Activated B cell treated with CpG ODN at 0.5 μM for 24 hours (primary cell): ENCODE measurements around the gene MKI67. TPM values are rescaled to one million over a fixed set of nuclear protein-coding genes. Genes with fewer than 3 reads are reported as not detected.

Experiments
- ATAC-seq: fragments of 200-7000 bp; cut with Tn5 transposase; one replicate; pipeline ENCODE4 v1.10.0; 2021; ENCODE audit warnings: low read depth, mild to moderate bottlenecking, moderate library complexity
- CTCF ChIA-PET: fragments of 350-600 bp; sonication (Branson Sonifier 250); formaldehyde crosslinking; loops from one replicate; lab custom pipeline; 2021; ENCODE audit warnings: antibody characterized with exemption; lab: Charles Lee
- POLR2A ChIA-PET: fragments of 350-600 bp; sonication (Branson Sonifier 250); formaldehyde crosslinking; loops from one replicate; lab custom pipeline; 2021; ENCODE audit warnings: antibody characterized with exemption; lab: Charles Lee
- DNase-seq: peaks from one replicate; pipeline ENCODE4 v3.0.0; 2022
- H3K27ac Mint-ChIP-seq: one replicate; pipeline ENCODE4 v1.8.0; 2020; ENCODE audit warnings: mixed read lengths
- H3K27me3 Mint-ChIP-seq: one replicate; pipeline ENCODE4 v1.8.0; 2021; ENCODE audit warnings: mixed read lengths
- H3K36me3 Mint-ChIP-seq: one replicate; pipeline ENCODE4 v1.8.0; 2021; ENCODE audit warnings: low read depth, mixed read lengths
- H3K4me1 Mint-ChIP-seq: one replicate; pipeline ENCODE4 v1.8.0; 2021; ENCODE audit warnings: mixed read lengths
- H3K4me3 Mint-ChIP-seq: one replicate; pipeline ENCODE4 v1.8.0; 2020; ENCODE audit warnings: mild to moderate bottlenecking, mixed read lengths
- H3K9me3 Mint-ChIP-seq: one replicate; pipeline ENCODE4 v1.8.0; 2020; ENCODE audit warnings: mixed read lengths
- intact Hi-C: fragments of 100-400 bp; cut with micrococcal nuclease; formaldehyde crosslinking; loops from one replicate; pipeline ENCODE4 v1.15.1; 2024
- total RNA-seq: library from RNA; stranded (reverse); gene quantifications from 2 replicates; pipeline ENCODE4 v1.2.3, GENCODE V29; 2022
- TF ChIP-seq, protein P1 (sequence below): fragments of 200-600 bp; IDR thresholded peaks from one replicate; pipeline ENCODE4 v1.8.0; 2022; ENCODE audit warnings: antibody characterized with exemption, mild to moderate bottlenecking

Gene MKI67
- total RNA-seq, 1 donor from 2014 or later: 2.2 TPM

DNA sequence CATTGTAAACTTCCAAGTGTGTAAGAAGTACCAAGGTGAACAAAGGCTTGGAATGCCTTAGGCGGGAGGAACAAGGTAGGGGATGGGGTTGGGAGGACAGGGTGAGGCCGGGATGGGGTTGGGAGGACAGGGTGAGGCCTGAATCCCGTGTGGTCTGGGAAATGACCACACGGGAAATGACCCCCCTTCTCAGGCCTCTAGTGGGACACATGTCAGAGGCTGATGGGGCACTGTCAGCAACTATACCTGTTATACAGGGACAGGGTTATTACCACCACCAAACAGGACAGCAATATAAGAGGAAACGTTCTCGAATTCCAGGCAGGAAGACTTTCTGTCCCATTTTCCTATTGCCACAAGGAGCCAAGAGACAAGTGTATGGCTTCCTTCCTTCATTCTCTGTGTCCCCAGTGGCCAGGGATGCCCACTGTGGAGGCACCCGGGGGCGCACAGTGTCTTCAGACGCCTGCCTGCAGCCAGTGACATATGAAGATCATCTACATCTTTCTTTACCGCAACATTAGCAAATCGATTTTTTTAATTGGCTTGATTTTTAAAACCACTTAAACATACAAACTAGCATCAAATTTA lies 1.3 kb downstream of the MKI67 start:
- Mint-ChIP-seq H3K36me3 (no peaks in the 10 kb centered on the region), H3K27ac (no peak overlapping the region), H3K4me3 (peak overlapping the region; percentile 86), H3K9me3 (no peaks in the 10 kb centered on the region), H3K27me3 (peaks cover 22% of the 10 kb centered on the region), H3K4me1 (peaks cover 18% of the 10 kb centered on the region)
- POLR2A ChIA-PET: interaction anchor here (3.4 kb wide), 1 partner anchor 22 kb away, joined by 10 read pairs; no protein-coding TSS in a partner anchor
- intact Hi-C loops: loop anchor here (5.0 kb wide), 2 partner anchors 273 to 1342 kb away; partner anchors contain the start of gene MGMT
- DNase-seq (no peak), ATAC-seq (no peak)
- CTCF ChIA-PET: interaction anchor here (0.6 to 1.3 kb wide), 2 partner anchors 56 to 120 kb away, joined by 3 to 5 read pairs; no protein-coding TSS in a partner anchor
- TF ChIP-seq, protein P1, sequence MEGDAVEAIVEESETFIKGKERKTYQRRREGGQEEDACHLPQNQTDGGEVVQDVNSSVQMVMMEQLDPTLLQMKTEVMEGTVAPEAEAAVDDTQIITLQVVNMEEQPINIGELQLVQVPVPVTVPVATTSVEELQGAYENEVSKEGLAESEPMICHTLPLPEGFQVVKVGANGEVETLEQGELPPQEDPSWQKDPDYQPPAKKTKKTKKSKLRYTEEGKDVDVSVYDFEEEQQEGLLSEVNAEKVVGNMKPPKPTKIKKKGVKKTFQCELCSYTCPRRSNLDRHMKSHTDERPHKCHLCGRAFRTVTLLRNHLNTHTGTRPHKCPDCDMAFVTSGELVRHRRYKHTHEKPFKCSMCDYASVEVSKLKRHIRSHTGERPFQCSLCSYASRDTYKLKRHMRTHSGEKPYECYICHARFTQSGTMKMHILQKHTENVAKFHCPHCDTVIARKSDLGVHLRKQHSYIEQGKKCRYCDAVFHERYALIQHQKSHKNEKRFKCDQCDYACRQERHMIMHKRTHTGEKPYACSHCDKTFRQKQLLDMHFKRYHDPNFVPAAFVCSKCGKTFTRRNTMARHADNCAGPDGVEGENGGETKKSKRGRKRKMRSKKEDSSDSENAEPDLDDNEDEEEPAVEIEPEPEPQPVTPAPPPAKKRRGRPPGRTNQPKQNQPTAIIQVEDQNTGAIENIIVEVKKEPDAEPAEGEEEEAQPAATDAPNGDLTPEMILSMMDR: no peak

DNA sequence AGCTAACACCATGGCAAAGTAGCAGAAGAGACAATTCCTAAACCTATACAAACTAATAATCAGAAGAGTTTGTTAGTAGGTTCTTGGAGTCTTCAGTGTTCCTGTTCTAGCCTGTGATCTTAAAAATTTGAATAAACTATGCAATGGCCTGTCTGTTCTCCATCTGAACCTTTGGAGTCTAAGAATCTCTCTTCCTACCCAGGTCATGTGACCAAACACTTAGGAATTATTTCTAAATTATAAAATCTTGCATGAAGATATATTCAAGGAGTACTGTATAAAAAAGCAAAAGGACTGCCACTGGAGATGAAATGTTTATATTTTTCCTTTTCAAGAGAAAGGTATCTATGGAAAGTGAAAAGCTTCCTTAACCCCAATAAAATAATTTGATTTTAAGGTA lies 2.4 kb downstream of the MKI67 start:
- Mint-ChIP-seq H3K36me3 (no peaks in the 10 kb centered on the region), H3K27me3 (peaks cover 22% of the 10 kb centered on the region), H3K4me1 (peaks cover 18% of the 10 kb centered on the region), H3K9me3 (no peaks in the 10 kb centered on the region), H3K4me3 (no peak overlapping the region), H3K27ac (no peak overlapping the region)
- CTCF ChIA-PET: no interaction called here
- ATAC-seq (no peak), DNase-seq (no peak)
- POLR2A ChIA-PET: no interaction called here
- TF ChIP-seq, protein P1: no peak
- intact Hi-C loops: no loop called here

DNA sequence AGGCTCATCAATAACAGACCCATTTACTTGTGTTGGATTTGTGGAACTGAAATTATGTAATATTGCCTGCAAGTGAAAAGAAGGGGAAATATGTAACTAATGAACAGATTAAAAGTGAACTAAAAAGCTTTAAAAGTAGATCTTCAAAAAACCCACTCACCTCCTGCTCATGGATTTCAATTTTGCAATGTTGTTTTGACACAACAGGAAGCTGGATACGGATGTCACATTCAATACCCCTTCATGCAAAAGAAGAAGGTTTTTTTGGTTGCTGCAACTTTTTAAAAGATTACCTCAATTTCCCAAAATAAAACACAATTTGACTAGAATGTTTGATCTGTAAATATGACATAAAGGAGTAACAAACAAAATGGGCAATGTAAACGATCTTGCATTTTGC lies 3.3 kb downstream of the MKI67 start:
- no peak overlapping the region for H3K4me3 Mint-ChIP-seq
- intact Hi-C loops: no loop called here
- H3K9me3 Mint-ChIP-seq: no peaks in the 10 kb centered on the region
- no peak overlapping the region for H3K27ac Mint-ChIP-seq
- H3K27me3 Mint-ChIP-seq: peaks cover 22% of the 10 kb centered on the region
- peaks cover 18% of the 10 kb centered on the region for H3K4me1 Mint-ChIP-seq
- TF ChIP-seq, protein P1: no peak
- DNase-seq (no peak), ATAC-seq (no peak)
- ChIA-PET CTCF (interaction anchor here (1.6 kb wide), 1 partner anchor 88 kb away, joined by 4 read pairs; no protein-coding TSS in a partner anchor), POLR2A (no interaction called here)
- H3K36me3 Mint-ChIP-seq: no peaks in the 10 kb centered on the region

DNA sequence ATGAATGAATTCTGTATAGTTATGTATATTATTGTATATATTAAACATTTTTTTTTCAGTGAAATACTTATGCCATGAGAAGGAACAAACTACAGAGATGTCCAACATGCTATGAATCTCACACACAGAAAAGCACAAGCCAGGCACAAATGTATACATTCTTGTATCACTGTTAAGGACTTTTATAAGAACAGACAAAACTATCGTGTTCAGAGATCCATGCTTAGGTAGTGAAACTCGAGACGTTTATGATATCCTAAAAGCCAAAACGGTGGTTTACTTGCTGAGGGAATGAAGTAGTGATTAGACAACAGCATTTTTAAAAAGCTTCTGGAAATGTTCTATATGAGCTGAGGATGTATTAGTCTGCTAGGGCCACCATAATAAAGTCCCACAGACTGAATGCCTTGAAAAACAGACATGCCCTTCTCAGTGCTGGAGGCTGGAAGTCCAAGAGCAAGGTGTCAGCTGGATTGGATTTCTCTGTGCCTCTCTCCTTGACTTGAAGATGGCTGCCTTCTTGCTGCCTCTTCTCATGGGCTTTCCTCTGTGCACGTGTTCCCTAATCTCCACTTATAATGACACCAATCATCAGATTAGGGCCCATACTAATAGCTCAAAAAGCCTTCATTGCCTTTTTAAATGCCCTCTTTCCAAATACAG lies 4.3 kb downstream of the MKI67 start:
- DNase-seq: no peak
- CTCF ChIA-PET: interaction anchor here (1.6 kb wide), 1 partner anchor 87 kb away, joined by 4 read pairs; no protein-coding TSS in a partner anchor
- no peak for ATAC-seq
- TF ChIP-seq, protein P1: no peak
- no peak overlapping the region for H3K4me3 Mint-ChIP-seq
- H3K36me3 Mint-ChIP-seq: no peaks in the 10 kb centered on the region
- intact Hi-C loops: no loop called here
- POLR2A ChIA-PET: no interaction called here
- H3K4me1 Mint-ChIP-seq: peaks cover 14% of the 10 kb centered on the region
- H3K9me3 Mint-ChIP-seq: no peaks in the 10 kb centered on the region
- no peak overlapping the region for H3K27ac Mint-ChIP-seq
- peaks cover 22% of the 10 kb centered on the region for H3K27me3 Mint-ChIP-seq
